Measurements from ENCODE around the gene HCFC2.

DNA sequence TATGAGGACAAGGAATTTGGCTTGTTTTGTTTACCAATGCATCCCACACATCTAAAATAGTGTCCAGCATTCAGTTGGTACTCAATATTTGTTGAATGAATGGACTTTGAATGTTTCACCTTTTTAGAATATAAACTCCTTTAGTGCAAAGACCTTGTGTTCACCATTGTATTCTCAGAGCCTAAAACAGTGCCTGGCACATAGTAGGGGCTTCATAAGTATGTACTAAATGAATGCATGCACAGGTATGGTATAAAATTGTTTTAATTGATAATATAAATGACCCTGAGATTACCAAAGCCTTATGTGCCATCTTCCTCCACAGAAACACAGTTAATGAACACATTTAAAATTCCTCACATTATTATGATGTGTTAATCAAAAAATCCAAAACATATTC, 78.7 kb downstream of the HCFC2 start:
- TF ChIP-seq, protein P1, sequence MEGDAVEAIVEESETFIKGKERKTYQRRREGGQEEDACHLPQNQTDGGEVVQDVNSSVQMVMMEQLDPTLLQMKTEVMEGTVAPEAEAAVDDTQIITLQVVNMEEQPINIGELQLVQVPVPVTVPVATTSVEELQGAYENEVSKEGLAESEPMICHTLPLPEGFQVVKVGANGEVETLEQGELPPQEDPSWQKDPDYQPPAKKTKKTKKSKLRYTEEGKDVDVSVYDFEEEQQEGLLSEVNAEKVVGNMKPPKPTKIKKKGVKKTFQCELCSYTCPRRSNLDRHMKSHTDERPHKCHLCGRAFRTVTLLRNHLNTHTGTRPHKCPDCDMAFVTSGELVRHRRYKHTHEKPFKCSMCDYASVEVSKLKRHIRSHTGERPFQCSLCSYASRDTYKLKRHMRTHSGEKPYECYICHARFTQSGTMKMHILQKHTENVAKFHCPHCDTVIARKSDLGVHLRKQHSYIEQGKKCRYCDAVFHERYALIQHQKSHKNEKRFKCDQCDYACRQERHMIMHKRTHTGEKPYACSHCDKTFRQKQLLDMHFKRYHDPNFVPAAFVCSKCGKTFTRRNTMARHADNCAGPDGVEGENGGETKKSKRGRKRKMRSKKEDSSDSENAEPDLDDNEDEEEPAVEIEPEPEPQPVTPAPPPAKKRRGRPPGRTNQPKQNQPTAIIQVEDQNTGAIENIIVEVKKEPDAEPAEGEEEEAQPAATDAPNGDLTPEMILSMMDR (IDR thresholded peaks at IDR 0.05): no peak
- TF ChIP-seq SIN3A (IDR thresholded peaks at IDR 0.05; ENCODE audit: borderline replicate concordance, insufficient read depth, low read depth, low read length) (no peak), TCF7L2 (IDR thresholded peaks at IDR 0.05; ENCODE audit: low read depth, low read length) (no peak), POLR2AphosphoS5 (IDR thresholded peaks at IDR 0.05; ENCODE audit: low read depth, low read length) (no peak)

All from Panc1 (cell line).